Neural cell (in vitro differentiated cells): ENCODE results near the gene RAB3IL1.

ENCODE experiments used
- SMC3 ChIP-seq: fragments of 450-650 bp; conservative IDR thresholded peaks from 2 replicates; pipeline ENCODE4 v1.6.1; 2014; ENCODE audit warnings: antibody characterized with exemption, mild to moderate bottlenecking, moderate library complexity; ENCODE audit not compliant: poor library complexity
- TF ChIP-seq, protein P1 (sequence below): fragments of 450-650 bp; IDR thresholded peaks from 2 replicates; pipeline ENCODE4 v1.5.1; 2014; ENCODE audit warnings: antibody characterized with exemption, mild to moderate bottlenecking, moderate library complexity; ENCODE audit not compliant: poor library complexity, severe bottlenecking

DNA sequence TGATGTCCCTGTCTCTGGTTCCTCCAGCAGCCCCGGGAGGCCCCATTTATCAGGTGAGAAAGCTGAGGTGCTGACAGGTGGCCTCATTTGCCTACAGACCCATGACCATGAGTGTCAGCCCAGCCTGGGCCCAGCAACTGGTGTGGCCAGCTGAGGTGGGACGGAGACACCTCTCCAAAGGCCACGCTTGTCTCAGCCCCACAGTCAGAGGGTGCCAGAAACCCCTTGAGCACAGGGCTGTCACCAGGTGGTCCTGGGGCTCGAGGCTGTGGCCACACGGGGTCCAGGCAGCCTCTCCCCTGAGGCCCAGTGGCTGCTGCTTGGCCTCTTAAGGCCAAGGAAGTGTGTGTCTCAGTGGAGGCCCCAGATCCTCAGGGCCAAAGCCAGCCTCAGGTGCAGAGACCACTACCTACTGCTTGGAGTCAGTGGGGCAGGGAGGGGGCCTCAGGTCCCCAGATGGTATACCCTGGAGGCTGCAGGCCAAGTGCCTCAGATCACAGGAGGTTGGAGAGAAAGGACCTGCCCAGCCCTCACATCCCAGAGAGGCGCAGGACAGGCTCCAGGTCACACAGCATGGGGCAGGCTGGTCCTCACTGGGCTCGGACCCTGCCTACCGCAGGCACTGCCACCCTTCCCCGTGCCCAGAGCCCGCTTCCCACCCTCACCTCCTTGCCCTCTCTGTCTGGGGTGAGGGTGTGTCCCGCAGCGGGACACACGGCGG lies 11.4 kb downstream of the RAB3IL1 start:
- no peak for TF ChIP-seq SMC3
- TF ChIP-seq, protein P1, sequence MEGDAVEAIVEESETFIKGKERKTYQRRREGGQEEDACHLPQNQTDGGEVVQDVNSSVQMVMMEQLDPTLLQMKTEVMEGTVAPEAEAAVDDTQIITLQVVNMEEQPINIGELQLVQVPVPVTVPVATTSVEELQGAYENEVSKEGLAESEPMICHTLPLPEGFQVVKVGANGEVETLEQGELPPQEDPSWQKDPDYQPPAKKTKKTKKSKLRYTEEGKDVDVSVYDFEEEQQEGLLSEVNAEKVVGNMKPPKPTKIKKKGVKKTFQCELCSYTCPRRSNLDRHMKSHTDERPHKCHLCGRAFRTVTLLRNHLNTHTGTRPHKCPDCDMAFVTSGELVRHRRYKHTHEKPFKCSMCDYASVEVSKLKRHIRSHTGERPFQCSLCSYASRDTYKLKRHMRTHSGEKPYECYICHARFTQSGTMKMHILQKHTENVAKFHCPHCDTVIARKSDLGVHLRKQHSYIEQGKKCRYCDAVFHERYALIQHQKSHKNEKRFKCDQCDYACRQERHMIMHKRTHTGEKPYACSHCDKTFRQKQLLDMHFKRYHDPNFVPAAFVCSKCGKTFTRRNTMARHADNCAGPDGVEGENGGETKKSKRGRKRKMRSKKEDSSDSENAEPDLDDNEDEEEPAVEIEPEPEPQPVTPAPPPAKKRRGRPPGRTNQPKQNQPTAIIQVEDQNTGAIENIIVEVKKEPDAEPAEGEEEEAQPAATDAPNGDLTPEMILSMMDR: no peak
